GM12801 (cell line): Measurements from ENCODE around the gene CPN2.

Source experiments
- TF ChIP-seq, protein P1 (sequence below): IDR thresholded peaks from one replicate; pipeline ENCODE4 v1.5.1; 2011; ENCODE audit warnings: control low read depth; ENCODE audit not compliant: insufficient read length; ENCODE audit errors: extremely low read depth

CPN2 gene

GRCh38 chr3:194294895-194295214 lies 56.3 kb downstream of the CPN2 start:
- TF ChIP-seq, protein P1, sequence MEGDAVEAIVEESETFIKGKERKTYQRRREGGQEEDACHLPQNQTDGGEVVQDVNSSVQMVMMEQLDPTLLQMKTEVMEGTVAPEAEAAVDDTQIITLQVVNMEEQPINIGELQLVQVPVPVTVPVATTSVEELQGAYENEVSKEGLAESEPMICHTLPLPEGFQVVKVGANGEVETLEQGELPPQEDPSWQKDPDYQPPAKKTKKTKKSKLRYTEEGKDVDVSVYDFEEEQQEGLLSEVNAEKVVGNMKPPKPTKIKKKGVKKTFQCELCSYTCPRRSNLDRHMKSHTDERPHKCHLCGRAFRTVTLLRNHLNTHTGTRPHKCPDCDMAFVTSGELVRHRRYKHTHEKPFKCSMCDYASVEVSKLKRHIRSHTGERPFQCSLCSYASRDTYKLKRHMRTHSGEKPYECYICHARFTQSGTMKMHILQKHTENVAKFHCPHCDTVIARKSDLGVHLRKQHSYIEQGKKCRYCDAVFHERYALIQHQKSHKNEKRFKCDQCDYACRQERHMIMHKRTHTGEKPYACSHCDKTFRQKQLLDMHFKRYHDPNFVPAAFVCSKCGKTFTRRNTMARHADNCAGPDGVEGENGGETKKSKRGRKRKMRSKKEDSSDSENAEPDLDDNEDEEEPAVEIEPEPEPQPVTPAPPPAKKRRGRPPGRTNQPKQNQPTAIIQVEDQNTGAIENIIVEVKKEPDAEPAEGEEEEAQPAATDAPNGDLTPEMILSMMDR = no peak

GRCh38 chr3:194294199-194294894 lies 56.8 kb downstream of the CPN2 start:
- TF ChIP-seq, protein P1 = no peak

- TF ChIP-seq, protein P1 = no peak
Observed at GRCh38 chr3:194293546-194294198, 57.5 kb downstream of the CPN2 start.

GRCh38 chr3:194292331-194292730 lies 58.8 kb downstream of the CPN2 start:
- TF ChIP-seq, protein P1 = no peak
